Measurements from ENCODE around the gene OTOG. TPM values are rescaled to one million over a fixed set of nuclear protein-coding genes. Genes with fewer than 3 reads are reported as not detected.

OTOG gene
- total and polyA plus RNA-seq, 7 donors, result under 0.01 TPM; not detected in 5

GRCh38 chr11:17692931-17693330, 145.9 kb downstream of the OTOG start:
- no peak for DNase-seq
- Histone ChIP-seq H3K9me3 (no peaks in the 10 kb centered on the region), H3K4me1 (no peaks in the 10 kb centered on the region), H3K27ac (no peak overlapping the region), H3K36me3 (no peaks in the 10 kb centered on the region), H3K27me3 (peaks cover 7 to 38% (median 11%) of the 10 kb centered on the region in 3 donors), H3K4me3 (no peak overlapping the region)
- WGBS, 2 donors, result 81 to 83% methylated on average over 7 of the region's 7 CpGs
- no peak for TF ChIP-seq POLR2AphosphoS5 (IDR thresholded peaks at IDR 0.05)
- no peak for TF ChIP-seq POLR2A (IDR thresholded peaks at IDR 0.05)
- TF ChIP-seq CTCF (IDR thresholded peaks at IDR 0.05), result no peak
- no peak for TF ChIP-seq EP300 (IDR thresholded peaks at IDR 0.05)
- intact Hi-C loops (cut with DNase I), result no loop called here

GRCh38 chr11:17693531-17693930, 146.5 kb downstream of the OTOG start:
- H3K27ac ChIP-seq, result no peak overlapping the region
- no peak for DNase-seq
- intact Hi-C loops (cut with DNase I), result no loop called here
- H3K4me3 ChIP-seq, result no peak overlapping the region
- H3K4me1 ChIP-seq, result no peaks in the 10 kb centered on the region
- H3K27me3 ChIP-seq, result peaks cover 7 to 38% (median 11%) of the 10 kb centered on the region in 3 donors
- no peak for TF ChIP-seq EP300 (IDR thresholded peaks at IDR 0.05)
- no peak for TF ChIP-seq CTCF (IDR thresholded peaks at IDR 0.05)
- TF ChIP-seq POLR2AphosphoS5 (IDR thresholded peaks at IDR 0.05), result no peak
- no peak for TF ChIP-seq POLR2A (IDR thresholded peaks at IDR 0.05)
- no peaks in the 10 kb centered on the region for H3K36me3 ChIP-seq
- no peaks in the 10 kb centered on the region for H3K9me3 ChIP-seq
- 51 to 75% methylated on average over 4 of the region's 4 CpGs for WGBS, 2 donors

GRCh38 chr11:17694494-17695110, 147.5 kb downstream of the OTOG start:
- no peak overlapping the region for H3K27ac ChIP-seq
- no peak for DNase-seq
- TF ChIP-seq CTCF (IDR thresholded peaks at IDR 0.05), result no peak
- TF ChIP-seq EP300 (IDR thresholded peaks at IDR 0.05), result no peak
- TF ChIP-seq POLR2AphosphoS5 (IDR thresholded peaks at IDR 0.05), result no peak
- TF ChIP-seq POLR2A (IDR thresholded peaks at IDR 0.05), result no peak
- no peak overlapping the region for H3K4me3 ChIP-seq
- no peaks in the 10 kb centered on the region for H3K9me3 ChIP-seq
- intact Hi-C loops (cut with DNase I), result no loop called here
- H3K4me1 ChIP-seq, result no peaks in the 10 kb centered on the region
- 80 to 88% methylated on average over 10 of the region's 10 CpGs for WGBS, 2 donors
- peaks cover 7 to 38% (median 11%) of the 10 kb centered on the region in 3 donors for H3K27me3 ChIP-seq
- H3K36me3 ChIP-seq, result no peaks in the 10 kb centered on the region

DNA sequence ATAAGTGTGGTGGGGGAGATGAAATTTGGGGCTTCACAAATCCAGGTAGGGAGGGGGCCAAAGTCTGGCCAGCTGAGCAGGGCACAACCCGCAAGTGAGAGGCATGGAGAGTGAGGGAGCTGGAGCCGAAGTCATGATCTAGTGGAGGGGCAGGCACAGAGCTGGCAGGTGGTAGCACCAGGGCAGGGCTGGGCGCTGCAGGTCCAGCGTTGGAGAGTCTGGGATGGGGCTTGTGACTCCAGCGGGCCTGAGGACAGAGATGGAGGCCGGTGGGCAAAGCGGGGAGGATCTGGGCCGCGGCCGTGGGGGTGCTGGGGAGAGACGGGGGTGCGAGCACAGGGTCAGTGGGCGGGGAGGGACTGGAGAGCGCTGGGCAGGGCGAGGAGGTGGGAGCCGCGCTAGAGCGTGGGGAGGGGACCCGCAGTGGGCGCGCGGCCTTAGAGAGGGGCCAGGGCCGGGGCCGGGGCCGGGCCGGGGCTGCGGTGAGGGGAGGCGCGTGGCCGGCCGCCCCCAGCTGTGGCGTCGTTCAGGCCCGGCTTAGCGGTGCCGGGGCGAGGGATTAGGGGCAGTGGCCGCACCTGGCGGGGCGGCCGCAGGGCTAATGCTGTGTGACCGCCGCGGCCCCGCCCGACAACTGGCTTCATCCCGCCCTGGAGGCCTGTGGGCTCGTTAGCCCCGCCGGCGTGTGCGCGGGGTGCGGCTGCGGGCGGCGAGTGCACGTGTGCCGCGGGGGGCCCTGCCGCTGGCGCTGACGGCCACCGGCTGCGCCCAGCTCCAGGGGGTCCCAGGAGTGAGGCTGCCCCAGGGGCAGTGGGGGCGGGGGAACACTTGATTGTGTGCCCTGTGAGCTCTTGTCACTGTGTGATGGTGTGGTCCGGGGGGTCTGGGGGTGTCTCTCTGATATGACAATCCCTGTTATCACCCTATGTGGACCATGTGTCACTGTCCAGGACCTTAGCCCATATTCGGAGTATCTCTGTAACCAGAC, 148.7 kb downstream of the OTOG start:
- WGBS, 2 donors, result 9 to 10% methylated on average over 68 of the region's 68 CpGs
- H3K4me3 ChIP-seq, result no peak overlapping the region

DNA sequence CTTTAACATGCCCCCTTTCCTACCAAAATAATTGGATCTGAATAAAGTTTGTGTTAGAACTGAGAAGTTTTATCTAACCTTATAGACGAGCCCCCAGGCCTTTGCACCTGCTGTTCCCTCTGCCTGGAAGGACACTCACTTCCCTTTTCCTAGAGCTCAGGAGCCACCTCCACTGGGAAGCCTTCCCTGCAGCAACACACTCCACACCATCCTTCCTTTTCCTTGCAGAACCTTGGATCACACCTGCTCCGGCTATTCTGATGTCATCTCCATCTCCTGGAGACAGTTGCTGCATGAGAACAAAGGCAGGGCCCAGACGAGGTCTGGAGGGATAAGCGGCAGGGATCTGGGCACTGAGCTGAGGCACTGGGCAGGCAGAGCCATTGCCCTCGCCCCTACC, 149.7 kb downstream of the OTOG start:
- no peak for DNase-seq
- WGBS, 2 donors, result 68 to 77% methylated on average over 5 of the region's 5 CpGs
- intact Hi-C loops (cut with DNase I), result no loop called here
- Histone ChIP-seq H3K9me3 (no peaks in the 10 kb centered on the region), H3K36me3 (no peaks in the 10 kb centered on the region), H3K4me3 (no peak overlapping the region), H3K4me1 (no peaks in the 10 kb centered on the region), H3K27me3 (peaks cover 7 to 38% (median 11%) of the 10 kb centered on the region in 3 donors), H3K27ac (no peak overlapping the region)
- TF ChIP-seq POLR2A (IDR thresholded peaks at IDR 0.05) (no peak), EP300 (IDR thresholded peaks at IDR 0.05) (no peak), CTCF (IDR thresholded peaks at IDR 0.05) (no peak), POLR2AphosphoS5 (IDR thresholded peaks at IDR 0.05) (no peak)

More for the DNA sequence above, 148.7 kb downstream of the OTOG start:
- H3K4me1 ChIP-seq, result no peaks in the 10 kb centered on the region
- intact Hi-C loops (cut with DNase I), result no loop called here
- TF ChIP-seq POLR2AphosphoS5 (IDR thresholded peaks at IDR 0.05), result no peak
- no peaks in the 10 kb centered on the region for H3K36me3 ChIP-seq
- no peak overlapping the region for H3K27ac ChIP-seq
- DNase-seq, result no peak
- H3K9me3 ChIP-seq, result no peaks in the 10 kb centered on the region
- peaks cover 7 to 38% (median 11%) of the 10 kb centered on the region in 3 donors for H3K27me3 ChIP-seq
